Dendritic cell treated with granulocyte-macrophage colony-stimulating factor and Interleukin-4, amounts not matched to agents 40 ng/mL and 50 ng/mL, for 4 days (primary cell): Measurements from ENCODE around the gene ZNHIT3.
A peak's percentile ranks its signal among the peaks of the same experiment; 100 is the strongest.
"Not testable (repeated sequence)": the region's sequence is repeated elsewhere in the genome, so short reads cannot be mapped to it uniquely, and the experiment has no call there.

Experiments
- H3K27ac Mint-ChIP-seq: one replicate; pipeline ENCODE4 v1.8.0; 2022; ENCODE audit warnings: mild to moderate bottlenecking, mixed read lengths
- H3K27me3 Mint-ChIP-seq: one replicate; pipeline ENCODE4 v1.8.0; 2022; ENCODE audit warnings: mild to moderate bottlenecking, mixed read lengths
- H3K36me3 Mint-ChIP-seq: one replicate; pipeline ENCODE4 v1.8.0; 2022; ENCODE audit warnings: low read depth, mixed read lengths
- H3K4me1 Mint-ChIP-seq: one replicate; pipeline ENCODE4 v1.8.0; 2022; ENCODE audit warnings: low read depth, mixed read lengths
- H3K4me3 Mint-ChIP-seq: one replicate; pipeline ENCODE4 v1.8.0; 2022; ENCODE audit warnings: mild to moderate bottlenecking, moderate library complexity, mixed read lengths
- H3K9me3 Mint-ChIP-seq: one replicate; pipeline ENCODE4 v1.8.0; 2022; ENCODE audit warnings: mixed read lengths
- intact Hi-C: fragments of 100-400 bp; cut with micrococcal nuclease; formaldehyde crosslinking; loops from one replicate; pipeline ENCODE4 v1.15.0; 2022

The ZNHIT3 gene

DNA sequence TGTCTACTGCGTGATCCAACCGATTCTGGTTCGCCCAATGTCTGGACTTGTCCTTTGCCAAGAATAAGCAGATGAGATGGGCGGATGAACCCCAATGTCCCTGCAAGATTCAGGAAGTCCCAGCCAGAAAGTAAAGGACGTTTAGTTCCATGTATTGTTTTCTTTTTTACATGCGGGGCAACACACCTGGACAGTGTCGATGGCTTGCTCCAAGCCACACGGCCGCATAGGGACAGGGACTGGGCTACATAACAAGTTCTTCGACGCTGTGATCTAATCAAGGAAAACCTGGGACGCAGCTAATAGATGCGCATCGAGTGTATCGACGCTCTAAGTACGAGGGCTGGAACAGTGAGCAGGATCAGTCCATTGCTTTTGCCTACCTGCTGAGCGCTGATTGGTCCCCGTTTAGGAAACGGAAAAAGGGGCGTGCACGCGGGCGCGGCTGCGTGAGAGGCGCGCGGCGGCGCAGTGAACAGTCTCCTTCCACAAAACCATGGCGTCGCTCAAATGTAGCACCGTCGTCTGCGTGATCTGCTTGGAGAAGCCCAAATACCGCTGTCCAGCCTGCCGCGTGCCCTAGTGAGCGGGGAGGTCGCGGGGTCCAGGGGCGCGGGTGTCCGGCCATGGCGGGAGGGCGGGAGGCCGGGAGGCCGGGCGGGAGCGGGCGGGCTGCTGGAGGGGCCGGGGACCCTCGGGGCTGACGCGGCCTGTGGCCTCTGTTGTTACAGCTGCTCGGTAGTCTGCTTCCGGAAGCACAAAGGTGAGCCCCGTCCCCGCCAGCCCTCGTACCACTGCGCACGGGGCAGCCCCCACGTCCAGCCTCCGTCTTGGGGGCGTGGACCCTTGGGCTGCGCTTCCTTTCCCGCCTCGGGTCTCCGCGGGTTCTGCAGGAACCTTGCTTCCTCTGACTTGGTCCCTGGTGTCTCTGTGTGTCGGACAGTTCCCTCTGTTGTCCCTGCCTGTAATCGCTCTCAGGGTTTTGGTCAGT is at the start of gene ZNHIT3:
TSS of gene ZNHIT3 (plus strand) at position 478 of the 991 bp plus-strand sequence. CDS start at position 497, 19 bp downstream.
- Mint-ChIP-seq H3K27me3 (peaks cover 22% of the 10 kb centered on the region), H3K36me3 (peaks cover 36% of the 10 kb centered on the region), H3K4me3 (peak within 1 kb of the TSS; percentile 96), H3K4me1 (peaks cover 46% of the 10 kb centered on the region), H3K27ac (peak within 1 kb of the TSS; percentile 94), H3K9me3 (no peaks in the 10 kb centered on the region)
- intact Hi-C loops = loop anchor here (5.0 kb wide), 1 partner anchor 274 kb away; the partner anchor contains the start of gene CCL4L2

DNA sequence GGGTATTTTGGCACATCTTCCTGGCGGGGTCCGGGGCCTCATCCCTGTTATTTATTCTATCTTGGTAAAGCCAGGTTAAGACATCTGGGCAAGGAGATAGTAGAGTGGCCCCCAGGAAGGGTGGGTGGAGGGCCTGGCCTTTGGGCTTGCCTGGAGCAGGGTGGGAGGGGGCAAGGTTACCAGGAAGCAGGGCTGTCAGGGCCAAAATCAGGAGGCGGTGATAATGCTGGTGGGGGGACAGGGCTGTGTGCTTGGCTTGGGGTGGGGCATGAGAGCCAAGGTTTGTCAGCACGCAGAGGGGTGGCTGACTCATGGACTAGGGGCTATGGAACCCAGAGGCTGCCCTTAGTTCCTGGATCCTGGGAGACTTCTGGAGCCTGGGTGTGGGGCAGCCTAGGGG is 44.7 kb upstream of the ZNHIT3 start:
- H3K9me3 Mint-ChIP-seq, intact Hi-C loops, H3K36me3 Mint-ChIP-seq, H3K4me1 Mint-ChIP-seq, H3K27me3 Mint-ChIP-seq, H3K27ac Mint-ChIP-seq, H3K4me3 Mint-ChIP-seq: not testable (repeated sequence)

DNA sequence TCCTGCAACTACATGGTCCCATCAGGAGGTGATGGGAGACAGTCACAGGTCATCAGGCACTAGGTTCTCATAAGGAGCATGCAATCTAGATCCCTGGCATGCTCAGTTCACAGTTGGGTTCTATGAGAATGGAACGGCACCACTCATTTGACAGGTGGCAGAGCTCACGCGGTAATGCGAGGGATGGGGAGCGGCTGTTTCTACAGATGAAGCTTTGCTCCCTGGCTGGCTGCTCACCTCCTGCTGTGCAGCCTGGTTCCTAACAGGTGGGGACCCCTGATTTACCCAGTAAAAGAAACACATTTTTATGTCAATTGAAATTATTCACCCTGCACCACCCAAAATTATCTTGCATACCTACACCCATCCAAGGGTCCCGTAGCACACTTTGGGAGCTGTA is 42.7 kb upstream of the ZNHIT3 start:
- H3K4me3 Mint-ChIP-seq = no peak overlapping the region

DNA sequence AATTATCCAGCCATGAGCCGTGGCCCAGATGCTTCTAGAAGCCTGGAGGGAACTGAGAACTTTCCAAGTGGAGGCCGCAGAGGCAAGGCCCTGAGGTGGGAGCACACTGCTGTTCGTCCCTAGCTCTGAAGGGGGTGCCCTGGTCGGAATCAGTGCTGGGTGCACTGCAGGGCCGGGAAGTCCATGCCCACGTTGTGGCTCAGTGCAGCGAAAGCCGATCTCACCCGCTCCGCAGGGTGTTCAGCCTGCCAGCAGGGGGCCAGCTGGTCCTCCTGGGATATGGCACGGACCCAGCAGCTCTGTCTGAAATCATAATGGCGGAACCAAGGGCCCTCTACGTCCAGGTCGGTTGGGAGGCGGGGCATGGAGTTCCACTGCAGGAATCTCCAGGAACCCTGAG is 36.5 kb upstream of the ZNHIT3 start:
- H3K27me3 Mint-ChIP-seq, H3K27ac Mint-ChIP-seq, intact Hi-C loops, H3K4me3 Mint-ChIP-seq, H3K9me3 Mint-ChIP-seq, H3K4me1 Mint-ChIP-seq, H3K36me3 Mint-ChIP-seq: not testable (repeated sequence)

More for the DNA sequence above, 42.7 kb upstream of the ZNHIT3 start:
- intact Hi-C loops = no loop called here
- H3K27me3 Mint-ChIP-seq = no peaks in the 10 kb centered on the region
- no peaks in the 10 kb centered on the region for H3K9me3 Mint-ChIP-seq
- no peaks in the 10 kb centered on the region for H3K4me1 Mint-ChIP-seq
- H3K36me3 Mint-ChIP-seq = no peaks in the 10 kb centered on the region
- H3K27ac Mint-ChIP-seq = no peak overlapping the region

DNA sequence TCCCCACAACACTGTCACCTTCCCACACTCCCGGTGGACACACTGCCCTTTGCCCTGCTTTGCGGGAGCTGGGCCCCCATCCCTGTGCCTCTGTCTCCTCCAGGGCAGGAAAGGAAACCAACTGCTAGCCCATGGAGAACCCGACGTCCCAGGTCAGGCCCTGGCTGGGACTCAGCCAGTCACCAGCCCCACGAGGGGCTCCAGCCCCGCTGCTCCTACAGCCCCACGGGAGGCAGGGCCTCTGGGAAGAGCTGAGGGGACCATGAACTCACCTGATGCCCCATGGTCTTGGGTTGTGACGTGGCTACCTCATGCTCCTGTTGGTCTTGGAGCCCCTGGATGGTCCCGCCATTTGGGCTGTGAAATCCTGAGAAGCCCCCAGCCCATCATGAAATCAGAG is 33.6 kb upstream of the ZNHIT3 start:
- H3K27ac Mint-ChIP-seq, H3K27me3 Mint-ChIP-seq, H3K36me3 Mint-ChIP-seq, intact Hi-C loops, H3K4me1 Mint-ChIP-seq, H3K4me3 Mint-ChIP-seq, H3K9me3 Mint-ChIP-seq: not testable (repeated sequence)

DNA sequence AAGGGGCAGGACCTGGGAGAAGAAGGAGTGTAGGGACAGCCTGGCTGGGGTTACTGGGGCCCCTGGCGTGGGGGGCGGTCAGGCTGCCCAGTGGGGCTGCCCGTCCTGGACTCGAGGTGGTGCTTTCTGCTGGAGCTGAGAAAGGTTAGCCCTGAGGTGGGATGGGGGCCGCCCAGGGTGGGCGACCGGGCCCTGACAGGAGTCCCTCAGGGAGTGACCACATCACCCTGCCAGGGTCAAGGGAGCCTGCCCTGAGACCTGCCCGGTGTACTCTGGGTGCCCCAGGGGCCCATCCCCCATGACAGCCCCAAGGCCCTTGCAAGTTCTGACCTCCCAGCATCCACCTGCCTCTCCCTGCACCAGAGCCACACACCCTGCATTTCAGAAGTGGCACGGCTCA is 28.8 kb upstream of the ZNHIT3 start:
- peaks cover 19% of the 10 kb centered on the region for H3K27me3 Mint-ChIP-seq
- H3K9me3 Mint-ChIP-seq, H3K4me1 Mint-ChIP-seq, H3K36me3 Mint-ChIP-seq, H3K27ac Mint-ChIP-seq, H3K4me3 Mint-ChIP-seq, intact Hi-C loops: not testable (repeated sequence)

DNA sequence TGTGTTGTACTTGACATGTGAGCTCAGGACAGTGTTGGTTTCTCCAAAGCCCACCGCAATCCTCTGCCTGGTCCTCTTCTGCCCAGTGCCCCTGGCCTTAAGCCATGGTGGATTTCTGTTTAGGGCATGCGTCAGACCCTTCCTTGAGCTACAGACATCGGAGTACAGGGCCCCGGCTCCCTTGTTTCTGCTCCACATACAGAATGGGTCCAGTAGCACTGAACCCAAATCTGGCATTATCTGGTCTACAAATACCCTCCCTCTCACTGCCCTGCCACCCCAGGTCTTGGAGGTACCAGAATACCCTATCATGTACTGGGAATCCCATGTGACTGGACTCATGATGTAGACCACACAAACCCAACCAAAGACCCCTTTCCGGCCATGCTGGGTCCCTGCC is 27.4 kb upstream of the ZNHIT3 start:
- H3K36me3 Mint-ChIP-seq = no peaks in the 10 kb centered on the region
- intact Hi-C loops = no loop called here
- H3K27me3 Mint-ChIP-seq = peaks cover 32% of the 10 kb centered on the region

DNA sequence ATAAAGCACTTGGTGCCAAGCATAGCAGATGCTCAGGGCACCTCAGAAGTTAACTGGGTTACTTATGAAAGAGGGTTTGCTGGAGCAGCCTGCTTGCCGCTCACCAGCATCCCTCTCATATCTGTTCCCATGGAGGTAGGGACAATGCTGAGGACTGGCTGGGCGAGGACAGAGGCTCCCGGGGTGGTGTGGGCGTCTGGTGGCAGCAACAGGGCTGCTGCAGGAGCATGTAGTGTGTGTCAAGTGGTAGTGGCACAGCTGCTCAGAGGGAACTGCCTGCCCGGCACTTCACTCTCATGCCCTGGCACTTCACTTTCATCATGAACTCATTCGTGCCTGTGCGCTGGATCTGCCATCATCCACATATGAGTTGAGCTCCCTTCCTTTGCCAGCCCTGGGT is 26.9 kb upstream of the ZNHIT3 start:
- no peak overlapping the region for H3K4me3 Mint-ChIP-seq
- intact Hi-C loops = no loop called here
- H3K36me3 Mint-ChIP-seq = no peaks in the 10 kb centered on the region
- H3K27ac Mint-ChIP-seq = no peak overlapping the region
- H3K9me3 Mint-ChIP-seq = no peaks in the 10 kb centered on the region
- H3K27me3 Mint-ChIP-seq = peaks cover 36% of the 10 kb centered on the region
- no peaks in the 10 kb centered on the region for H3K4me1 Mint-ChIP-seq

More for the DNA sequence above, 27.4 kb upstream of the ZNHIT3 start:
- H3K27ac Mint-ChIP-seq = no peak overlapping the region
- H3K9me3 Mint-ChIP-seq = no peaks in the 10 kb centered on the region
- no peaks in the 10 kb centered on the region for H3K4me1 Mint-ChIP-seq
- no peak overlapping the region for H3K4me3 Mint-ChIP-seq

DNA sequence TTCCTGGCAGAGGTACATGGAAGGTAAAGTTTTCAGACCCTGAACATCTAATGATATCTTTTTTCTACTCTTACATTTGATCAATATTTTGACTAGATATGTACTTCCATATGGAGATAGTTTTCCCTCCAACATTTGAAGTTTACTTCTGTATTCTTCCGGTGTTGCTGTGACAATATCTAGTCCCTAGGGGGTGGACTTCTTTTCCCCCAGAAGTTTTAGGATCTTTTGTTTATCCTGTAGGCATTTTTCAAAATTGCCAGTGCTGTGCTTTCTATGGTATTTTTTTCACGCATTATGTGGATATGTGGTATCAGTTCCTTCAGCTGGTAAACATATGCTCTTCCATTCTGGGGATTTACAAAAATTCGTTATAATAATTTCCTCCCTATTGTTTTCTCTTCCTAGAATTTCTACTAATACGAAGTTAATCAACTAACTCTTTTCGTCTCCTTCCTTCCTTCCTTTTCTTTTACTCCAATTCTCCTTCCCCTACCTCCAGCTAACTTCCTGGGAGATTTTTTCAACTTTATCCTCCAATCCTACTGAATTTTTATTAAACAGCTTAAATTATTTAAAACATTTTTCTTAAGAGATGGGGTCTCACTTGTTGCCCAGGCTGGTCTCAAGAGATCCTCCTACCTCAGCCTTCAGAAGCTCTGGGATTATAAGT is 26.1 kb upstream of the ZNHIT3 start:
- no peaks in the 10 kb centered on the region for H3K4me1 Mint-ChIP-seq
- peaks cover 44% of the 10 kb centered on the region for H3K27me3 Mint-ChIP-seq
- H3K36me3 Mint-ChIP-seq = no peaks in the 10 kb centered on the region

DNA sequence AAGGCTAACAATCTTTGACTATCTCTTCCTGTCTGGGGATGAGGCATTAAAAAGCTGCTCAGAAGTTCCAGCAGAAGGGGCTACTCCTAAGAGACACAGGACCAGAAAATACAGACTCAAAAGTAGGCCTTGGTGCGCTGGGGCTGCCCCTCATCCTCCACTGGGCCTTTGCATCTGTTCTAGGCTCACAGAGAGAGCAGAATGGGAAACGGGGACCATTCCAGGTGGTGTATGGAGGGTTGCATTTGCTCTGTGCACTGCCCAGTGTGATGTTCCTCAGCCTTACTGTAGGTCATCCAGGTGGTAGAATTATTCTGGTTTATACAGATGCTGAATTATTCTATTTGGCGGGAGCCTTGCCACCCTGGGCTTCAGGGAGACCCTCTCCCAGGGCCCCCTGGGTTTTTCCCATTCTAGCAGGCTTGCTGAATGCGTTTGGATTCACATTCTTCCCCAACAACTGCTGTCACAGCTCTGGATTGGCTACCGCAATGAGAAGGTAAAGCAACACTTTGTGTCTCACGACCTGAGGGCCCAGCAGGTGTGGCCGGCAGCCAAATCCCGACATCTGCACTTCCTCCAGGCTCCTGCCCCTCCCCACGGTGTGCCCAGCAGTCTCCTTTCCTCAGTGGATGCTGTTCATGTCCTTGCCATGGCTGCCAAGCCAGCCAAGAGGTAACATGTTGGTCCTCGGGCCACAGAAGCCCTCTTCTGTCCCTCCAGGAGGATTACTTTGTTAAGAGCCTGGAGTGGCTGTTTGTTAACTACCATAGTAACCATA is 25.0 kb upstream of the ZNHIT3 start:
- peaks cover 52% of the 10 kb centered on the region for H3K27me3 Mint-ChIP-seq
- no peaks in the 10 kb centered on the region for H3K4me1 Mint-ChIP-seq
- H3K27ac Mint-ChIP-seq = no peak overlapping the region
- H3K4me3 Mint-ChIP-seq = no peak overlapping the region
- no peaks in the 10 kb centered on the region for H3K9me3 Mint-ChIP-seq
- no peaks in the 10 kb centered on the region for H3K36me3 Mint-ChIP-seq
- intact Hi-C loops = no loop called here

More for the DNA sequence above, 26.1 kb upstream of the ZNHIT3 start:
- no peaks in the 10 kb centered on the region for H3K9me3 Mint-ChIP-seq
- H3K27ac Mint-ChIP-seq = no peak overlapping the region
- intact Hi-C loops = no loop called here
- no peak overlapping the region for H3K4me3 Mint-ChIP-seq

DNA sequence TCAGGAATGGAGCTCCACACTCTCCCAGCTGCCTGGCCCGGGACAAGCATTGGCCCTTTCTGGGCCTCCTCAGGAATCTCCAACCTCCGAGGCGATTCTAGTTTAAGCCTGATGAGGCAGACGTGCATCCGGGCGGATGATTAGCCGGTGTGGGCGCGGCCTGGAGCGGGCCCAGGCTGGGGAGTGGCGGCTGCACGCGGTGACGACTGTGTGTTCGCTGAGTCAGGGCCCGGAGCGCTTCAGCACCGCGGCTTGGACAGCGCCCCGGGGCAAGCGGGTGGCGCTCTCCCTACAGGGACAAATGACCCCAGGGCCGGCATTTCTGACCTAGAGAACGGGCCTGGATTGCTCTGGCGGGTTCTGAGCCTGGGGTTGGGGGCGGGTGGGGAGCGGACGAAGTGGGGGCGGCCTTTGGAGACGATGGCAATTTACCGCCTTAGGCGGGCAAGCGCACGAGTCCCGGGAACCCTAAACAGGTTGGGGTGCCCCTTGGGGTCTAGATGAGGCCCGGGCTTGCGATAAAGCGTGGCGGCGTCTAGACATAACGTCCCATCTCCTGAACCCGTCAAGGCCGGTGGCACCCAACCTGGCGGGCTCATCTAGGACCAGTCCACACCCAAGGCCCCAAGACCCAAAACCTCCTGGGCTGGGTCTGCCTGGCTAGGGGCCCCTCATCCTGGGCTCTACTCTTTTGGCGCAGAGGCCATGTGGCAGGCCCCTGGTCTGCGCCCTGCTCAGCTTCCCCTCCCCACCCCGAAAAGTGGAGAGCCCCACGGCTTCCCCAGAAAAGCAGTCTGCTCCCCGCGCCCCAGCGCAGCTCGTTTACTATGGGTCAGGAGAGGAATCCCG is 22.3 kb upstream of the ZNHIT3 start:
- intact Hi-C loops = no loop called here
- H3K4me1 Mint-ChIP-seq = no peaks in the 10 kb centered on the region
- H3K27me3 Mint-ChIP-seq = peaks cover 62% of the 10 kb centered on the region
- no peak overlapping the region for H3K27ac Mint-ChIP-seq
- no peak overlapping the region for H3K4me3 Mint-ChIP-seq
- H3K9me3 Mint-ChIP-seq = no peaks in the 10 kb centered on the region
- H3K36me3 Mint-ChIP-seq = no peaks in the 10 kb centered on the region

DNA sequence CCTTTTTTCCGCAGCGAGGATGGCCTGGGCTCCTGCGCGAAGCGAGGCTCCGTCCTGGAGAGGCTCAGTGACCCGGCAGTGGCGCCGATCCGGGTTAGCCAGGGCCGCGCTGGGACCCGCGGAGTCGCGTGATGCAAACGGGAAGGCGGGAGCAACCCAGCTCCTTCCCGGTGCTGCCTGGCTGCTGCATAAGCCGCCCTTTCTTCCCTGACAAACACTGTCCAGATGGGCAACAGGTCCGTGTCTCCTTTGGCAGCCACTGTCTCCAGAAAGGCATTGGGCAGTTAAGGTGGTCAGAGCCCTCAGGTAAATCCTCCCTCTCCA is 21.8 kb upstream of the ZNHIT3 start:
- H3K4me1 Mint-ChIP-seq = no peaks in the 10 kb centered on the region
- H3K4me3 Mint-ChIP-seq = no peak overlapping the region
- no peaks in the 10 kb centered on the region for H3K36me3 Mint-ChIP-seq
- H3K27ac Mint-ChIP-seq = no peak overlapping the region
- no peaks in the 10 kb centered on the region for H3K9me3 Mint-ChIP-seq
- peaks cover 64% of the 10 kb centered on the region for H3K27me3 Mint-ChIP-seq
- intact Hi-C loops = no loop called here

DNA sequence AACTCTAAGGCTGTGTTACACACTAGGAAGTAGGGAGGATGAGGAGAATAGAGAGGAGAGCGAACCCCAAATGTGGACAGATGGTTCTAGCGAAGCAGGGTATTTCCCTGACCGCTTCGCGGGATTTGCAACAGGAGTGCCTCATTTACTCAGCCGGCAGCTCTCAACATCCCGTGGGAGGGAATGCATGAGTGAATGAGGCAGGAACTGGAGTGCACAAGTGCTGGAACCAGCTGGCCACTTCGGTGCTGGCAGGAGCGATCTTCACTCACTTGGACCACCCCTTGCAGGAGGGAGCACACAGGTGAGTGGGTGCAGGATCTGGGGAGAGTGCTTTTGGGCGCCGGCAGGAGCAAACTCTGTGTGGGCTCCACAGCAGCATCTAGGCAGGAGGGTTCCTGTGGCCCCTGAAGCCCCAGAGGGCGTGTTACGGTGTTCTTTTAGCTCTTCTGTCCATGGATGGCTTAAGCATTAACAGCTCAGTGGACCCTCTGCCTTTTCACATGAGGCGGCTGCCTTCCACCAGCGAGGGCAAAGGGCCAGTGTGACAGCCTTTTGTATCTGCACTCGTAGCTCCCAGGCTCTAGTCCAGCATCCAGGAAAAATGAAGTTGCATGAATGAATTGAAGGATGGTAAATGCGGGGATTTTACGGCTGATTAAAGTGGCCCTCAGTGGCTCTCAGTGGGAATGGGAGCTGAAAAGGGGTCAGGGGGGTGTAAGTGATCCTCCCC is 17.4 kb upstream of the ZNHIT3 start:
- H3K4me3 Mint-ChIP-seq = no peak overlapping the region
- intact Hi-C loops = no loop called here
- no peaks in the 10 kb centered on the region for H3K4me1 Mint-ChIP-seq
- no peaks in the 10 kb centered on the region for H3K9me3 Mint-ChIP-seq
- peaks cover 40% of the 10 kb centered on the region for H3K27me3 Mint-ChIP-seq
- H3K36me3 Mint-ChIP-seq = no peaks in the 10 kb centered on the region
- no peak overlapping the region for H3K27ac Mint-ChIP-seq
